GM19324 (cell line): ENCODE measurements around the gene COL28A1.

ENCODE experiments used
- ATAC-seq: cut with Tn5 transposase; IDR thresholded peaks from one replicate; pipeline ENCODE4 v1.9.1; 2021; ENCODE audit warnings: mild to moderate bottlenecking, moderate library complexity; ENCODE audit not compliant: unreplicated experiment, low FRiP score

COL28A1 gene

DNA sequence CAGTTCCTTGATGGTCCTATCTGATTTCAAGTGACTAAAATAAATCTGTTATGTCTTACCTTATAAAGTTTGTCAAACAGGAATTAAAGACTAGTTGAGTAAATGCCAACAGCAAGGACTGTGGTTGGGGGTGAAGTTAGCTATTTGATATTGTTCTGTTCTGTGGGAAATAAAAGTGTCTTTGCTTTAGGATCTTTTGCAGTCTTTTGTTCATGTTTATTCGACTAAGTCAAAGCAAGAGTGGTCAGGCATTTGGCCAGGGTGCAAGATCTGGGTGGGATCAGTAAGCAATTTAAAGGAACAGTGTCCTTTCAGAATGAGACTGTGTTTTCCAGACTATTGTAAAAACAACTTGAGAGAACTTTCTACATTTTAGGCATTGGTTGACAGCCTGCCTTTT is at the start of gene COL28A1:
TSS of gene COL28A1 (minus strand) at position 183 of the 400 bp plus-strand sequence. CDS start 2,998 bp downstream, outside the sequence.
- ATAC-seq, result no peak

DNA sequence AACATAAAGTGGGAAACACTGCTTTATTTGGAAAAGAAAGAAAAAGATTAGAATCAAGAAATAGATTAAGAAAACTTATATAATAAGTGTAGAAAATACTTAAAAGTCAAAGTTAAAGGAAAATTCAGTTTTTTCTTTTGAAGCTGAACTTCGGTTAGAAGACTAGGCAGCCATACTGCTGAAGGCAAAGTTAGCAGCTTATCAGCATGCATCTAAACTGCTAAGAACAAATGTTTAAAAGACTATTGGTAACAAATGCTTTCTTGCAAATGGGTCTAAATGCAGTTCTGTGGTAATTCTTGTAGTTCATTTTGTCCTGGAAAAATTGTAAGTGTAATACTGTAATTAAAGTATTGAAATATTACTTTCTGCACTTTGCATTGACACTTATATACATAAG is 49.0 kb upstream of the COL28A1 start:
- no peak for ATAC-seq

DNA sequence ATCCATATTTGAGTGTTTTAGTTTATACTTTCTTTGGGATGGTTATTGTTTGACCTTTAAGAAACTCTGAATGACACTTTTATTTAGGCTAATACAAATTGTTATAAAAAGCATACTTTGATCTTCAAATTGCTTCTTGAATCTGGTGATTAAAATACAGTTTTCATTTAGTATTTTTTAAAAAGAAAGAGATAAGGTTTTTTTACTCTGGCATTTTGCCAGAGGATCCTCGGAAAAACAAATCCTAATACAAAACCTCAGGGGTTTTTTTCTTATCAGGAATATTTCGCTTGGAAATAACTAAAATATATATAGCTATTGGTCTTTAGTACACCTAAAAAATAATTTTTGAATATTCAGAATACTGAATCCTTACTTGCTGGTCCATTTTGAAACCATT is 48.1 kb upstream of the COL28A1 start:
- ATAC-seq, result no peak

DNA sequence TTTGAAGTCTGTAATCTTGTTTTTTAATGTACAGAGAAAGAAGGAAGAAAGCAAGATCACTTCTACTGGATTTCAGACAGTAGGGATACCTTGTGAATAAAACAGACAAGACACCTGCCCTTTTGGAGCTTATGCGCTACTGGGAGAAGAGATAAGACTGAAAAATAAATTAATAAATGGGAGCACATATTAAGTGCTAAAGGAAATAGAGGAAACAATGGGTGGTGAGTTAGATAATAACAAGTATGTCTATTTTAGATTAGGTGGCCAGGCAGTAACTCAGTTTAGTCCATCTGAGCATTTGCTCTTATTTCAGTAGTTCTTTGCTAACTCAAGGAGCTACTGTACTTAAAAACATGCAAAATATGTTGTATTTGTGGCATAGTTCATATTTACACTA is 46.9 kb upstream of the COL28A1 start:
- ATAC-seq, result no peak

DNA sequence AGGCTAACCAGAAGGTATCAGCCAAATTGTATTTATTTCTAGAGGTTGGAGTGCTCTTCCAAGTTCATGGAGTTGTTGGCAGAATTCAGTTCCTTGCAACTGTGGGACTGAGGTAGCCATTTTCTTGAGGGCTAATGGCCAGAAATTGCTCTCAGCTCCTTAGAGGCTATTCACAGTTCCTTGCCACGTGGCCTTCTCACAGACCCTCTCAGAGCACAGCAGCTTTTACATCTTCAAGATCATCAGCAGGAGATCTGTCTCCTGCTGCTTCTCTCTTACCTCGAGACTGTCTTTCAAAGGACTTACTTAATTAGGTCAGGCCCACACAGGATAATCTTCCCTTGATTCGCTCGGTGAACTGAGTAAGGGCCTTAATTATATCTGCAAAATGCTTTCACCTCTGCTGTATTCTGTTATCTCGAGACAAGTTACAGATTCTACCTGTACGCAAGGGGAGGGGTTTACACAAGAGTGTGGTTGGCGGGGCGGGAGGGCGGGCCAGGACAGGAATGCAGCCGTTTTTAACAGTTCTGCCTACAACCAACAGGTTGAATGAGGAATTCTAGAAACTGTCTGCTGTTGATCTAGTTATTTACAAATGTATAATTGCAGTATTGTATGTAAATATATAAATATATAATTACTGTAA is 46.0 kb upstream of the COL28A1 start:
- ATAC-seq, result no peak

DNA sequence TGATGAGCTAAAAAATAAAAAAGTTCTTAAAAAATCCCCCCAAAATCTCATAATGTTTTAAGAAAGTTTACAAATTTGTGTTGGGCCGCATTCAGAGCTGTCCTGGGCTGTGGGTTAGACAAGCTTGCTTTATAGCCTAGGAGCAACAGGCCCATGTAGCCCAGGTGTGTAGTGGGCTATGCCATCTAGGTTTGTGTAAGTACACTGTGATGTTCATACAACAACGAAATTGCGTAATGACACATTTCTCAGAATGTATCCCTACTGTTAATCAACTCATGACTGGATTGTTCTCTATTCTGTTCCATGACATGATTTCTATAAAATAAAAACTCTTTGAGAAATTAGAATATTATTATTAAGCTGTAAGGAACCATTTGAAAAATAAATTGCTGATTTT is 44.0 kb upstream of the COL28A1 start:
- no peak for ATAC-seq

DNA sequence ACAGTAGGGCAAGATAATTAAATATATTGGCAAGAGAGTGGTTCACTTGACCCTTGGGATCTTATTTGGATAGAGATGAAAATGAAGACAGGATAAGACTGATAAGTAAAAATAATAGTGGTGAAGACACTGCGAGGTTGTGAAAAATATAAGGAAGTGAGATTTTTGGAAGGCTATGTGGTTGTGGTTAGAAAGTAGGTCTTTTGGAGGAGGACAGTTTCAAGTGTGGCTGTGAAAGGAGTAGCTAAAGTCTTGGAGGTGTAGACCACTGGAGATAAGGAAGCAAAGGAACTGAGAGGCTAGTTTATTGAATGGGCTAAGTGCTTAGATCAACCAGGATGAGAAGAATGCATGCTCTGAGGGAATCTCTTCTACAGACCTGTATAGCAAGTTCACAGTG is 42.2 kb upstream of the COL28A1 start:
- ATAC-seq, result no peak

DNA sequence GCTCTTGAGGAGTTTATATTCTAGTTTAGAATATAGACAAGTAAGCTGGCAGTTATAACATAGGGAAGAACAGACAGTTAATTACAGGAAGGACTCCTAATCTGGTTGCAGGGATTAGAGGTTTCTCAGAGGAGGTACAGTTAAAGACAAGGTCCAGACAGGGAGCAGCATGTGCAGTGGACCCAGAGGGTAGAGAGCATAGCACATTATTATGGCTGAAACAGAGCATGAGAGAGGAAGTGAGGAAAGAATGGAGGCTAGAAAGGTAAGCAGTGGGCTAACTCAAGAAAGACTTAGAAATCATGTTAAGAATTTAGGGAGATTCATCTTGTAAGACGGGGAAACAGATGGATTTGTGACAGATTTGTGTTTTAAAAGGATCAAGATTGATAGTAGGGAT is 40.7 kb upstream of the COL28A1 start:
- ATAC-seq, result no peak

DNA sequence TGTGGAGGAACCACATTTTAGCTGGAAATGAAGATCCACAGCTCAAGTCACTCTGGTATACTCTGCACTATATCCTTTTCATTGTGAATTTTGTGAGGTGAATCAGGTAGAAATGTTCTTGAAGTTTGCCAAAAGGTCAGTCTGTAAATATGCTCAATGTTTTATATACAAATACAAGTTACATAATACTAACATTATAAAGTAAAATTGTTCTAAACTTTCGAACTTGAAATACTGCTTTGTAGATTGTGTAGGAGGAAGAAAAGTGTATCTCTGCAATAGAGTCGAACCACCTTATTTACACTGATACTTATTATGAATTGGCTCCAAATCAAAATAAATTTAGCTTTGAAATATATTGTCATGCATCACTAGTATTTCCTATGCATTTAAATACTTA is 38.0 kb upstream of the COL28A1 start:
- no peak for ATAC-seq

DNA sequence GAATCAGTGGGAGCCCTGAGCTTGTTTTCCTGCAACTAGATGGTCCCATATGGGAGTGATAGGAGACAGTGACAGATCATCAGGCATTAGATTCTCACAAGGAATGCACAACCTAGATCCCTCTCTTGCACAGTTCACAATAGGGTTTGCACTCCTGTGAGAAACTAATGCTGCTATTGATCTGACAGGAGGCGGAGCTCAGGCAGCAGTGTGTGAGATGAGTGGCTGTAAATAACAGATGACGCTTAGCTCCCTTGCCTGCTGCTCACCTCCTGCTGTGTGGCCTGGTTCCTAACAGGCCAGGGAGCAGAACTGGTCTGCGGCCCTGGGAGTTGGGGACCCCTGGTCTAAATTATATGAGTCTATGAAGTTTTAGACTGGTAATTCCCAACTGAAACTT is 34.9 kb upstream of the COL28A1 start:
- ATAC-seq, result no peak

DNA sequence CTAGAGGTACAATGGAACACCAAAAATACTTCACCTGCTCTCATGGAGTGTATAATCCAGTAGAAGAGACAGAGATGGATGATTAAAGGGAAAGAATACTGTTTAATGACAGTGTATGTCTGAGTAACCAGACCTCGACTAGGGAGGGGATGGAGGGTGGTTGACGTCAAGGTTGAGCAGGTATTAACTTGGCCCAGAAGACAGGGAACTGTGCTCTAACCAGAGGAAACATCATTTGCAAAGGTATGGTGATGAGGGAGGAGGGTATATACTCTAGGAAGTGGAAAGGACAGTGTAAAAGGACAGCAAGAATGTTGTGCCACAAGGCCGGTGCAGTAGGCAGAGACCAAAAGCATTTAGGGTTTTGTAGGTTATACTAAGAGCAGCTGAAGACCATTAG is 33.9 kb upstream of the COL28A1 start:
- ATAC-seq, result no peak

DNA sequence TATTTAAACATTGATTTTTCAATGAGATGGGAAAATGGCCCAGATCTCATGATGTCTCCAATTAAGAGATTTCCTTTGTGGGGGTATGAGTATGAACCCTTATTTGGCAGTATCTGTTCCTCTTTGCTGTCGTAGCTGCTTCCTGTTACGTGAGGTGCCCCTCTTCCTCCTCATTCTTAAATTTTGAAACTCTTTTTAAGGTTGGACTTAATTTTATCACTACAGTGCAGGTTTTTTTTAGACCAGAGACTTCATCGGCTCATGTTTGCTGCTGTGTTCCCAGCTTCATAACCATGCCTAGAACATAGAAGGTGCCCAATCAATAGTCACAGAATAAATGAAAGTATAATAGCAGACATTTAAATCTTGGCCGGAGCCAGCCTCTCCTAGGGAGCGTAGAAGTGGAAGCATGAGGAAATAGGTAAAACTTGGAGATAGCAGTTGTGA is 33.4 kb upstream of the COL28A1 start:
- peak; percentile 24 for ATAC-seq

DNA sequence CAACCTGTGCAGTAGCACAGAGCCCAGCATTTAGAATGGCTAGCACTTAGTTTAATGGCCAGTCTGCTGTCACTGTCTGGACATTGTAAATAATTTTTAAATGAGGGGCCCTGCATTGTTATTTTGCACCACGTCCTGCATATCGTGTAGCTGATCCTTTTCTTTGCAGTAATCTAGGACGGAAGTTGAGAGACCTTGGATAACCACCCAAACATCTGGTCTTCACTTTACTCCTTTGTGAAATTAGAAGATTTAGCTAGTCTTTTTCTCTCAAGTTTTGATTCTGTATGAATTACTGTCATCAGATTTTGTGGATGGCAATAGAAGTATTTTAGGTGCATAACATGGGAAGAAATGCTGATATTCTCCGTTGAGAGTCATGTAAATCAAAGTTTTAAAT is 32.9 kb upstream of the COL28A1 start:
- no peak for ATAC-seq

DNA sequence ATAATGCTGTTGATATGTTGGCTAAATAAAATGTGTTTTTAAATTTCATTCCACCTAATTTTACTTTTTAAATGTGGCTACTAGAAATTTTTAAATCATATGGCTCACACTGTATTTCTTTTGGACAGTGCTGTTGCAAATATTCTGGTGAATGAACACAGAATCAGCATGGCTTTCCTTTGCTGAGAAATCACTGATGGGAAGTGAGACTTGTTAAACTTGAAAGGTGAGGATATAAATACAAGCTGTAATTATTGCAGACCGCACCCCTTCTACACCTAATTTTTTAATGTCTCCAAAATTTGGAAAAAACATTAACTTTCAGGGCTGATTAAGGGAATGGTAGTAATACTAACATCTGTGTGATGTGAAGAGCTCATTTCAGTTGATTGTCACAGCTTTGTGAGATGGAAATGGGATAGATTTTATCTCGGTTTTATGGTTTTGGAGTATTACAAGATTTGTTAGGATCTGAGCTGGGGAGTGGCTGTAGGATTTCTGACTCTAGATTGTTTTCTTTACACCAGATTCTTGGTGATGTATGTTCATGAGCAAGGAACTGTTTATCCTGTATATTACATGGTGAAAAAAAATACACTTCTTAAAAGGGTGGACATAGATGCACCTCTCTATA is 32.3 kb upstream of the COL28A1 start:
- no peak for ATAC-seq

DNA sequence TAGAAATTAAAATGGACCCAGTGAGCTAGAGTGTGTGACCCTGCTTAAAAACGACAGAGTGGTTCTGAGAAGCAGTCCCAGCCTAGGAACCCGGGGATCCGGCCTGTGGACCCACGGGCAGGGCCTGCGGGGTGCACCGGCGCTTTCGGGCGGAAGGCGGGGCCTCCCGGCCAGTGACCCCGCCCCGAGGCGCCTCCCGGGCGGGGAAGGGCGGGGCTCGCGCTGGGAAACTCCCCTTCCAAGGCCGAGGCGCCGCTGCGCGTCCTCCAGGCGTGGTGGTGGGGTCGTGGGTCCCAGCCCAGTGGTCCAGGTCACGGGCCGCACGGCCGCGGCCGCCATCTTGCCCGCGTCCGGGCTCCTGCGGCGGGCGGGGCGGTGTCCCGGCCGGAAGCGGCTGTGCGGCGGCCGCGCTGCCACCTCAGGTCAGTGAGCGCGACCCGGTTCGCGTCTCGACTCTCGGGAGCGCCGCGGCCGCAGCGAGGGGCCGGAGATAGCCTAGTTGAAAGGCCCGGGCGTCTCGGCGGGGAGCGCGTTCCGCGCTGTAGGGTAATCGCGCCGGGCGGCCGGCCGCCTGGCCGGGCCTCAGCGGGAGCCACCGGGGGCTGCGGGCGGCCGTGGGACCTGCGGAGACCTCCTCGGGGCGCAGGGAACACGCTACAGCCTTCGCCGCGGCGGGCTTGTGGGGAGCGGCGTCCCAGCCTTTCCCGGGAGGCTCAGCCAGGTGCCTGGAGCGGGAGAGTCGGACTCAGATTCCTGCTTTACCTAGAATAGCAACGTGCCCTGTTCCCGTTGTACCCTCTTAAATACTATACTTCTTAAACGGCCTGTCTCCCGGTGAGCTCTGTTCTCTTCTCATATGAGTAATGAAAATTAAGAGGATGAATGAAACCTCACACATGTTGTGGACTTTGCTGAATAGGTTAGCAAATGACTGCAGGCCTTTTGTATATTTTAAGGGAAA is 31.3 kb upstream of the COL28A1 start, which contains the start of gene MIOS:
TSS of gene MIOS (plus strand) at position 234 of the 961 bp plus-strand sequence. CDS start 5,592 bp downstream, outside the sequence.
- peak; percentile 84 for ATAC-seq

DNA sequence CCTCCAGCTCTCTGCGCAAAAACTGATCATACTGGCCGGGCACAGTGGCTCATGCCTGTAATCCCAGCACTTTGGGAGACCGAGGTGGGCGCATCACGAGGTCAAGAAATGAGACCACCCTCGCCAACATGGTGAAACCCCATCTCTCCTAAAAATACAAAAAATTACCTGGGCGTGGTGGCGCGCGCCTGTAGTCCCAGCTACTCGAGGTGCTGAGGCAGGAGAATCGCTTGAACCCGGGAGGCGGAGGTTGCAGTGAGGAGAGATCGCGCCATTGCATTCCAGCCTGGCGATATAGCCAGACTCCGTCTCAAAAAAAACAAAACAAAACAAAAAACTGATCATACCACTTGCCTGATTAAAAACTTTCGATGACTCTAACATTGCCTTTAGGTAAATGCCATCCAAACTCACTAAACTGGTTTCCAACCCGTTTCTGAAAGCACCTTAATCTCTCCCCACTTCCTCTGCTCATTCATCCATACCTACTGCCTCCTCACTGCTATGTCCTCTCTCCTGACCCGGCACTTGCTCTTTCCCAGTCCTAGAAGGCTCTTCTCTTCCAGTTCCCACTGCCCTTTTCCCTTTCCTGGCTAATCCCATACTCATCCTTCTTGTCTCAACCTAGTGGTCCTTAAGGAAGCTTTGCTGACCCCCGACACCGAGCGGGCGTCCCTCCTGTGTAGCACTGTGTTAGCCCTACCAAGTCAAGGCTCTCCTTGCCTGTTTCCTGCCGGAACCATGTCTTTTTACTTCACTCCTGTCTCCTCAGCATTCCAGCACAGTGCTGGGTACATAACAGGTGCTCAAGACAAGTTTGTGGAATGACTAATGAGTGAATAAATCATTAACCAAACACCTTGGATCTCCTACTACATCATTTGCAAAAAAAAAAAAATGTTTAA is 30.3 kb upstream of the COL28A1 start:
- ATAC-seq, result peak; percentile 17

DNA sequence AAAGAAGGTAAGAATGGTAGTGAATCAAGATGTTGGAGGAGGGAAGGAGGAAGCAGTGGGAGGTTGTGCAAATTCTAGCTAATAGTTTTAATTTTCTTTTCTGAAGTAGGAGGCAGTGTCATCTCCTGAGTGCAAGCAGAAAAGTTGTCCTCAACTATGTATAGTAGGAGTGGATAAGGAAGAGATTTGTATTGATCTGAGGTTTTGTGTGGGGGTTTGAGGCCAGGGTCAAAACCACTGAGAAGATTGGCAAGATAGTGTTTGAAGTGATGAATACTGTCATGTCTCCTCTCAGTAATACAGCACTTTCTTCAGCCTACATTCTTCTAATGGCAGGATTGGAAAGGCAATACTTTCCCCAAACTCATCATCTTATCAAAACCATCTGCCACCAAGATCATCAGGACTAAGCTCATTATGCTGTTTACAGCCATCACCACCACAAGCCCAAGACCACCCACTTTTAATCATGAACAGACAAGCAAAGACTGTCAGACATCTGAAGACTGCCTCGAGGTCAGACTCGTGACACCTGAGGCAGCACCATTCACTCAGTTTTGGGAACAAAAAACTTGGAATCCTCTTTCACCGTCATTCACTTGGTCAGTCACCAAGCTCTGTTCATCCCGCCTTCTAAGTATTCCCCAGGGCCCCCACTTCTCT is 29.5 kb upstream of the COL28A1 start:
- no peak for ATAC-seq

DNA sequence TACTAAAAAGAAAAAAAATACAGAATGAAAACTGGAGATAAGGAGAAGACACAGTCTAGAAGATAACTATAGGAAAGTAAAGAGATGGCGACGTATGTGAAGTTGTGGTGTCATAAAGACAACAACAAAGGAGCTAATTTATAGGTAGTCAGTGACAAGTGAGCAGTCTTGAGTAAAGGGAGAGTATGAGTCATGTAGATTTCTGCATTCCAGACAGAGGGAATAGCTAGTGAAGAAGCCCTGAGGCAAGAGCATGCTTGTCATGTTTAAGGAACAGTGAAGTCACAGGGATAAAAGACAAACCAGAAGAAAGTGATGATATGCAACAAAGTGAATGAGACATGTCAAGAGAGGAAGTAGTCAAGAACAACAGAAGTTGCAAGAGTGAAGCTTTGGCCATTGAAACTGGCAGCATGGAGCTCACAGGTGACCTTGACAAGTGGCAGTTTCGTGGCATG is 28.7 kb upstream of the COL28A1 start:
- ATAC-seq, result no peak

DNA sequence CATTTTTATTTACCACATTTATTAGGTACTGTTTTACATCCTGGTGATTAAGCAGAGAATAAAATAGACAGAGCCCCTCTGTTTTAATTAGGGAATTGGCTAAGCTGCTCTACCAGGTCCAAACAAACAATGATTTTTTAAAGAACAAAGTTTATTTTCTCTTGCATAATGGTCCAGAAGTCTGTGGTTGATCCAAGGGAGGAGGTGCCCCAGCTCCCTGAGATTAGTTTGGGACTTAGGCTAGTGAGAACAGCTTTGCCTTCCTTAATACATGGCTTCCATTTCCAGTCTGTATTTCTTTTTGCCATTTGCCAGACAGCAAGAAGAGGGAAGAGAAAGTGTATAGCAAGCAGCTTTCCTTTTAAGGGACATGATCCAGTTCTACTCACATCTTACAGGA is 28.1 kb upstream of the COL28A1 start:
- ATAC-seq, result no peak
